ENCODE data around the gene CPA5. TPM values are rescaled to one million over a fixed set of nuclear protein-coding genes. Genes with fewer than 3 reads are reported as not detected.

Gene CPA5
- total RNA-seq, 6 experiments from 2014 or later: not detected

- Histone ChIP-seq H3K27me3 (no peaks in the 10 kb centered on the region), H3K4me3 (no peak overlapping the region), H3K9me3 (no peaks in the 10 kb centered on the region), H3K36me3 (no peaks in the 10 kb centered on the region), H3K4me1 (no peaks in the 10 kb centered on the region), H3K27ac (no peak overlapping the region)
- no peak for TF ChIP-seq POLR2A (IDR thresholded peaks at IDR 0.05)
- no peak for TF ChIP-seq CTCF (IDR thresholded peaks at IDR 0.05)
- DNase-seq (no peak), ATAC-seq (no peak)
- intact Hi-C loops (cut with DNase I): no loop called here
- 66% methylated on average over 3 of the region's 3 CpGs for WGBS (ENCODE audit: insufficient coverage, low coverage, low lambda C conversion rate, missing lambda C conversion rate)
Observed at GRCh38 chr7:130387306-130387627, 42.7 kb downstream of the CPA5 start.

DNA sequence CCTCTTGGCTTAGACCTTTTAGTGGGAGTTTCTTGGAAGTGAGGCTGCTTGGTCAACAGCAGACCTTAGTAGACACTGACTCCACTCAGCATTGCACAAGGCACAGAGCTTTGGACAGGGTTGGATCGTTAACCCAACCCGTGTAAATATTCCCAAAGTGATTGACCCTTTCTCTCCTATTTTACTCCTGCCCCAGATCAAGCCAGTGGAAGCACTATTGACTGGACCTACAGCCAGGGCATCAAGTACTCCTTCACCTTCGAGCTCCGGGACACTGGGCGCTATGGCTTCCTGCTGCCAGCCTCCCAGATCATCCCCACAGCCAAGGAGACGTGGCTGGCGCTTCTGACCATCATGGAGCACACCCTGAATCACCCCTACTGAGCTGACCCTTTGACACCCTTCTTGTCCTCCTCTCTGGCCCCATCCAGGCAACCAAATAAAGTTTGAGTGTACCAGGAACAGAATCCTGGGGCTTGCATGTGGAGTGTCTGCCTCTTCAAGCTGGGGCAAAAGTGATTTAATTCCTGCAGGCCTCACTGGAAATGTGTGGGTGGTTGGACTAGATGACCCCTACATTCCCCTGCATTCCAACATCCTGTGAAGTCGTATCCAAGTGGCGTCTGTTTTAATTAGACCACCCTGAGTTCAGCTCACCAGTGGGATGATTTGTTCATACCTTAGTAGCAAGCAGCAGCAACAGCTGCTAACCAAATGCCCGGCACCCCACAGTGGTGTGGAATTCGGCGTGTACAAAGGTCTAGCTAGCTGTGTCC lies 43.2 kb downstream of the CPA5 start:
- Histone ChIP-seq H3K4me1 (no peaks in the 10 kb centered on the region), H3K36me3 (no peaks in the 10 kb centered on the region), H3K27me3 (no peaks in the 10 kb centered on the region), H3K27ac (no peak overlapping the region), H3K4me3 (no peak overlapping the region), H3K9me3 (no peaks in the 10 kb centered on the region)
- peak; percentile 39 to 84 (median 72) for ATAC-seq
- WGBS (ENCODE audit: insufficient coverage, low coverage, low lambda C conversion rate, missing lambda C conversion rate): 46% methylated on average over 10 of the region's 12 CpGs
- DNase-seq: peak in 1 of 3 donors; percentile 22
- TF ChIP-seq CTCF (IDR thresholded peaks at IDR 0.05): no peak
- TF ChIP-seq POLR2A (IDR thresholded peaks at IDR 0.05): no peak
- intact Hi-C loops (cut with DNase I): no loop called here

- no peaks in the 10 kb centered on the region for H3K27me3 ChIP-seq
- no peak overlapping the region for H3K27ac ChIP-seq
- no peak overlapping the region for H3K4me3 ChIP-seq
- DNase-seq: peak in 1 of 3 donors; percentile 4
- no peaks in the 10 kb centered on the region for H3K9me3 ChIP-seq
- H3K36me3 ChIP-seq: no peaks in the 10 kb centered on the region
- no peak for ATAC-seq
- no peak for TF ChIP-seq CTCF (IDR thresholded peaks at IDR 0.05)
- TF ChIP-seq POLR2A (IDR thresholded peaks at IDR 0.05): no peak
- no peaks in the 10 kb centered on the region for H3K4me1 ChIP-seq
- intact Hi-C loops (cut with DNase I): no loop called here
- 81% methylated on average over 2 of the region's 2 CpGs for WGBS (ENCODE audit: insufficient coverage, low coverage, low lambda C conversion rate, missing lambda C conversion rate)
Observed at GRCh38 chr7:130388671-130389070, 44.1 kb downstream of the CPA5 start.

GRCh38 chr7:130390486-130390885 lies 45.9 kb downstream of the CPA5 start:
- WGBS (ENCODE audit: insufficient coverage, low coverage, low lambda C conversion rate, missing lambda C conversion rate): 94% methylated on average over 1 of the region's 1 CpG
- no peak for DNase-seq
- Histone ChIP-seq H3K4me1 (no peaks in the 10 kb centered on the region), H3K27me3 (no peaks in the 10 kb centered on the region), H3K4me3 (no peak overlapping the region), H3K36me3 (no peaks in the 10 kb centered on the region), H3K27ac (no peak overlapping the region), H3K9me3 (no peaks in the 10 kb centered on the region)
- TF ChIP-seq CTCF (IDR thresholded peaks at IDR 0.05): no peak
- intact Hi-C loops (cut with DNase I): no loop called here
- ATAC-seq: no peak

Measured in right lobe of liver (tissue), 6 donors.